Activated CD4-positive, alpha-beta T cell treated with anti-CD3 and anti-CD28 coated beads, Interleukin-2, amount 50 U/mL, for 4 hours (primary cell): ENCODE measurements around the gene ALAS2.
"Not testable (repeated sequence)": the region's sequence is repeated elsewhere in the genome, so short reads cannot be mapped to it uniquely, and the experiment has no call there.

Experiments
- DNase-seq, 2 experiments: peaks; one replicate each; pipeline ENCODE4 v3.0.0-alpha.2; 2020

Gene ALAS2

DNA sequence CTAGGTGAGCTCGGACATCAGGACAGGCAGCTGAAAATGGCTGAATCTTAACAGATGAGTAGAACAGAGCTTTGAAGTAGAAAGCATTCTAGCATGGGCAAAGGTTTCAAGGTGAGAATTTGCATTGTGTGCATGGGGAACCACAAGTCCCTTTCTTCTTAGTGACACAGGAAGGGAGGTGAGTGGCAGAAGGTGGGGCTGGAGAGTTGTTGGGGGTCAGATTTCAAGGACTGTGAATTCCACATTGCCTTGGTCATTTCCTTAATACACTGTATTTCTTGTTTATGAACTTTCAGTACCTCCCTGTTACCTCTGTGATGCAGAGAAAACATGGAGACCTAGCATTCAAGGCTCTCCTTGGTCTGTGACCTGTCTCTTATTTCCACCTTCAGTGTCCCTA, 26.5 kb downstream of the ALAS2 start:
- no peak for DNase-seq

GRCh38 chrX:54999717-55000598, 30.8 kb downstream of the ALAS2 start, which contains the start of gene APEX2:
APEX2 (plus strand) TSS chrX:55000363; CDS start chrX:55000423, 60 bp downstream.
- DNase-seq, result peak; percentile 79 to 84

DNA sequence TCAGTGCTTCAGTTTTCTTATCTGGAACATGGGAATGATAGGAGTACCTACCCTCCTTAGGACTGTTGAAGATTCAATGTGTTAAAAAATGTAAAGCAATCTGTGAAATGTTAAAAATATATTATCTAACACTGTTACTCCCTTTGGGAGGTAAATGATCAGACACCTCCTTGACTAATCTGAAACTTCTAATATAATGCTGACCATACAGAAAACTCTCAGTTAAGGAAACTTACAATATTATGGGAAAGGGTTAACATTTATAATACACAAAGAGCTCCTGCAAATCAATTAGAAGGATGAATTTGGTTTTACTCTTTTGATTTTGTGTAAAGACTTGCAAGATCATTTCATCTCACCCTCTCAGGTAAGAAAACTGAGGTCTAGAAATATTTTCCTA, 35.2 kb downstream of the ALAS2 start:
- no peak for DNase-seq

GRCh38 chrX:54994668-54995351, 36.0 kb downstream of the ALAS2 start:
- DNase-seq, result no peak

GRCh38 chrX:54994099-54994498, 36.7 kb downstream of the ALAS2 start, which contains the start of gene PFKFB1:
PFKFB1 (minus strand) TSS chrX:54994188; CDS start chrX:54994007, 181 bp downstream.
- no peak for DNase-seq

DNA sequence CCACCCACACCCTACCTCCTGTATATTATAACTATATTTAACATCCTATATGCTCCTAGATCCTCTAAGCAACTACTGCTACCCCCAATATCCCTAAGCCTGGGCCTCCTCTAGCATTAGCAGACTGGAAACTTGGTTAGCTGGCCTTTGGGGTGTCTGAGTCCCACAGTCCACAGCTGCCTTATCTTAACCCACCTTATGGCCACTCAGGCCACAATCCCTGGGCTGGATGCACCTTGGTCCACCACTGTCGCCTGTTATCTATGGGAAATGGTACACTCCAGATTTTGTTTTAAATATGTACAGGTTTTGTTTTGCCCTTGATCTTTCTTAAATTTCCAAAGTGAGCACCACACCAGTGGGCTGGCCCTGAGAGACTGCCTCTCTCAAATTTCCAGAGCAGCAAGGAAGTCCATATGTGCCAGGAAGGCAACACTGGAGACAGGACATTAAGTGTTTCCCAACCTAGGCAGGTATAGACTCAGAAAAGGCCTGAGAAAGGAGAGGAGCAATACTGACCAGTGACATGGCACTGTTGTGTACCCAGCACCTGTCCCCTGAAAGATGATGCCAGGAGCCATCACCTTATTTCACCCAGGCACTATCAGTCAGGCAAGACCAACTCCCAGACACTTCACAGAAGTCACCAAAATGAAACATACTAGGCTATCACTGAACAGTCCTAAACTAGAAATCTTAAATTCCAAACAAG, 37.7 kb downstream of the ALAS2 start:
- no peak for DNase-seq

DNA sequence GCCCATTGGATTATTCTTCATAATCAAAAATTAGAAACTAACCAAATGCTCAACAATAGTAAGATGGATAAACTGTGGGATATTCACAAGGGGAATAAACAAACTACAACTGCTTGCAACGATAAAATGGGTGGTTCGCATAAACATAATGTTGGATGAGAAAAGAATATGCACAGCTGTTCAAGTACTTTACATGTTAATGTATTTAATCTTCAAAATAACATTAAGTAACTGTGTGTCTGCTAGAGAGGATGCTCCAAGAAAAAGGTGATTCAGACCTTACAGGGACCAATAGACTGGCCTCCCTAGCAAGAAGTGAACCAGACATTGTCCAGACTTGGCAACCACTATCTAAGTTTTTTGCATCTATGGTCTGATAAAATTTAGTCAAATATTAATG, 39.1 kb downstream of the ALAS2 start:
- no peak for DNase-seq

DNA sequence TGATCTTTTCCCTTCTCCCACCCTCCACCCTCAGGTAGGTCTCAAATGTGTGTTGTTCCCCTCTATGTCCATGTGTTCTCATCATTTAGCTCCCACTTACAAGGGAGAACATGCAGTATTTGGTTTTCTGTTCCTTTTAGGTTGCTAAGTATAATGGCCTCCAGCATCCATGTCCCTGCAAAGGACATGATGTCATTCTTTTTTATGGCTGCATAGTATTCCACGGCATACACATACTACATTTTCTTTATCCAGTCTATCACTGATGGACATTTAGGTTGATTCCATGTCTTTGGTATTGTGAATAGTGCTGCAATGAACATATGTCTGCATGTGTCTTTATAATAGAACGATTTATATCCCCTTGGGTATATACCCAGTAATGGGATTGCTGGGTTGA, 47.5 kb downstream of the ALAS2 start:
- not testable (repeated sequence) for DNase-seq

DNA sequence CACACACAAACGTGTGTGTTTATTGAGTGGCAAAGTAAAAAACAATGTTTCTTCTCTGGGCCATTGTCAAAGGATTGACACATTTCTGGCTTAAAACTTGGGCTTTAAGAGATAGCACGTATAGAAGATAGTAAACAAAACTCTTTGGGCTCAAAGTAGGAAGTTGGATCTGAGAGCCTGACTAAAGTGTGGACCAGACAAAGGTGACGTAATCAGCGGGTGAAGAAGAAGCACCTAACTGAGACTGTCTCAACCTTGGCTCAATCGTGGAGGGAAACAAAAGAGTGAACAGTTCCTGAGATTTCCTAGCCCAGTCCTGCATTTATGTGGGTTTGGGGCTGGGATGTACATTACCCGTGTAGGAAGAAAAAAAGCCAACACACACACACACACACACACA, 50.4 kb downstream of the ALAS2 start:
- no peak for DNase-seq

GRCh38 chrX:54979432-54979831, 51.3 kb downstream of the ALAS2 start:
- DNase-seq, result no peak

DNA sequence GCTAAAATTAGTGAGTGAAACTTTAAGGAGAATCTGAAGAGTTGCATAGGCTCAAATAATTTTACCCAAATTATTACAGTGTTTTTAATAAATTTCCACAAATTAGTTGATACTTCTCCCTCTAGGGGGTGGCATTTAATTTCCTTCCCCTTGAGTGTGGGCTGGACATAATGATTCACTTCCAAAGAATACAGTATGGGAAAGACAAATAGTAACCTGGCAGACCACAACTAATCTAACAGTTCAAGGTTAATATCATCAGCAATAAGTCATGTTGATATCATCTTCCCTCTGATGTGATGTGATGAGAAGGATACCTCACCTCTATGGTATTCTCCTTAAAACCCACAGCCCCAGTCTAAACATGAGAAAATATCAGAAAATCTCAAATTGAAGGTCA, 52.3 kb downstream of the ALAS2 start:
- DNase-seq, result no peak

DNA sequence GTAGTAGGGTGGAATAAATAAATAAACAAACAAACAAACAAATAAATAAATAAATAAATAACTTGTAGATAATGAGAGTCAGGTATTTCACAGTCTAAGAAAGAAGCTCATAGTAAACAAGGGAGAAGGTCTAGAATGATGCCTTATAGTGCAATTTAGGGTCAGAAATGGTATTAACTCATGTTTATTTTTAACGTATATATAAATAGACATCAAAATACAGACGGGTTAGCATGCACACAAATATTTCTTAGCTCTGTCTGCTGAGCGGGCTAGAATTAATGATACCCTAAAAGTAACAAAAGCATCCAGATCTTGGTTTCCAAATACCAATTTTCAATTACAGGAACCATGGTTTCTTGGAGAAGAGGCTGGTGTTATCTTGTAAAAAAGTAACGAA, 53.4 kb downstream of the ALAS2 start:
- DNase-seq, result no peak

GRCh38 chrX:54964766-54965497, 65.8 kb downstream of the ALAS2 start:
- no peak for DNase-seq

DNA sequence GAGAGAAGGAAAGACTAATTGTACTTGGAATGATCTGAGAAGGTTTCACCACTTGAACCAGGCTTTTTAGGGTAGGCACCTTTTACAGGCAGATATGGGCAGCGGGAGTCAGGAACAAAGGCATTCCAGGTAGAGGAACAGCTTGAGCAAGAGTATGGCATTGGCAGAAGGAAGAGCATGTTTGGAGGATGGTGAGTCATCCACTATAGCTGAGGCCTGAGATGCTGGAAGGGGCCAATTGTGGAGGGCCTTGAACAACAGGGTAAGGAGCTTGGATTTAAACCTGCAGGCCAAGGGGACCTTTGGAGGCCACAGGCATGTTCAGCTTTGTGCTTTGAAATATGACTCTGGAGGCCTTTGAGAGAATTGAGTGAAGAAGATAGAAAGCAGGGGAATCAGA, 69.0 kb downstream of the ALAS2 start:
- no peak for DNase-seq
